IPS DF 6.9 (cell line): ENCODE data around the gene CADPS.
A peak's percentile ranks its signal among the peaks of the same experiment; 100 is the strongest.

Experiments
- DNase-seq: peaks from one replicate; pipeline ENCODE4 v3.0.0-alpha.2; 2013; ENCODE audit warnings: low read depth, low spot score
- H3K27ac ChIP-seq: one replicate; pipeline ENCODE4 v1.5.1; 2013; ENCODE audit warnings: low read length, control low read depth
- H3K27me3 ChIP-seq: 2 replicates; pipeline ENCODE4 v1.6.1; 2013; ENCODE audit warnings: mild to moderate bottlenecking, low read length; ENCODE audit not compliant: control insufficient read depth, insufficient read depth
- H3K36me3 ChIP-seq: 2 replicates; pipeline ENCODE4 v1.6.1; 2013; ENCODE audit warnings: low read length; ENCODE audit not compliant: control insufficient read depth, insufficient read depth
- H3K4me1 ChIP-seq: 2 replicates; pipeline ENCODE4 v1.6.1; 2013; ENCODE audit warnings: low read length; ENCODE audit not compliant: control insufficient read depth, insufficient read depth
- H3K4me3 ChIP-seq: 2 replicates; pipeline ENCODE4 v1.5.1; 2013; ENCODE audit warnings: mild to moderate bottlenecking, low read length
- H3K9me3 ChIP-seq: 2 replicates; pipeline ENCODE4 v1.6.1; 2013; ENCODE audit warnings: low read length, inconsistent platforms; ENCODE audit not compliant: control insufficient read depth, insufficient read depth
- WGBS: extraction: QIAGEN DNeasy Blood & Tissue Kit; methylation state at CpG from one replicate; pipeline ENCODE4 v1.1.7; 2013; ENCODE audit warnings: mixed read lengths, missing lambda C conversion rate; ENCODE audit not compliant: insufficient read length, insufficient coverage; 5-methylcytosine and 5-hydroxymethylcytosine counted together

The CADPS gene

GRCh38 chr3:62373714-62374333 is 501.4 kb downstream of the CADPS start:
- no peak overlapping the region for H3K4me3 ChIP-seq
- no CpG with 5 or more reads among the region's 47 CpGs for WGBS
- H3K4me1 ChIP-seq = peaks cover 11% of the 10 kb centered on the region

GRCh38 chr3:62373215-62373614 is 502.0 kb downstream of the CADPS start, which contains the start of gene FEZF2:
Gene FEZF2 (minus strand): TSS chr3:62373550. CDS start chr3:62372868, 682 bp downstream.
- no peak for DNase-seq
- no peak within 1 kb of the TSS for H3K27ac ChIP-seq
- H3K4me1 ChIP-seq = peaks cover 11% of the 10 kb centered on the region
- no peaks in the 10 kb centered on the region for H3K36me3 ChIP-seq
- WGBS = no CpG with 5 or more reads among the region's 28 CpGs
- no peaks in the 10 kb centered on the region for H3K9me3 ChIP-seq
- peaks cover 97% of the 10 kb centered on the region for H3K27me3 ChIP-seq
- H3K4me3 ChIP-seq = peak within 1 kb of the TSS; percentile 2; the same call in 1 of the 2 replicates

More at GRCh38 chr3:62373714-62374333, 501.4 kb downstream of the CADPS start:
- peaks cover 98% of the 10 kb centered on the region for H3K27me3 ChIP-seq
- no peak overlapping the region for H3K27ac ChIP-seq
- no peaks in the 10 kb centered on the region for H3K9me3 ChIP-seq
- H3K36me3 ChIP-seq = no peaks in the 10 kb centered on the region
- no peak for DNase-seq

- Histone ChIP-seq H3K4me3 (peak overlapping the region; percentile 2; the same call in 1 of the 2 replicates), H3K27me3 (peaks cover 97% of the 10 kb centered on the region)
- no CpG with 5 or more reads among the region's 30 CpGs for whole genome bisulfite sequencing
Observed at GRCh38 chr3:62372621-62373041, 502.6 kb downstream of the CADPS start.

GRCh38 chr3:62371720-62372591 is 503.3 kb downstream of the CADPS start:
- no CpG with 5 or more reads among the region's 66 CpGs for WGBS
- Histone ChIP-seq H3K27ac (no peak overlapping the region), H3K36me3 (no peaks in the 10 kb centered on the region), H3K4me1 (peaks cover 9% of the 10 kb centered on the region), H3K27me3 (peaks cover 97% of the 10 kb centered on the region), H3K4me3 (no peak overlapping the region), H3K9me3 (no peaks in the 10 kb centered on the region)
- no peak for DNase-seq

More at GRCh38 chr3:62372621-62373041, 502.6 kb downstream of the CADPS start:
- Histone ChIP-seq H3K27ac (no peak overlapping the region), H3K9me3 (no peaks in the 10 kb centered on the region), H3K4me1 (peaks cover 11% of the 10 kb centered on the region), H3K36me3 (no peaks in the 10 kb centered on the region)
- DNase-seq = no peak

- Histone ChIP-seq H3K9me3 (no peaks in the 10 kb centered on the region), H3K4me1 (peaks cover 7% of the 10 kb centered on the region), H3K4me3 (no peak overlapping the region), H3K27me3 (peaks cover 94% of the 10 kb centered on the region), H3K36me3 (no peaks in the 10 kb centered on the region), H3K27ac (no peak overlapping the region)
- no CpG with 5 or more reads among the region's 49 CpGs for WGBS
- no peak for DNase-seq
Observed at GRCh38 chr3:62370858-62371719, 504.1 kb downstream of the CADPS start.

- no peak overlapping the region for H3K27ac ChIP-seq
- H3K27me3 ChIP-seq = peaks cover 88% of the 10 kb centered on the region
- WGBS = no CpG with 5 or more reads among the region's 46 CpGs
- no peaks in the 10 kb centered on the region for H3K9me3 ChIP-seq
- DNase-seq = no peak
- no peak overlapping the region for H3K4me3 ChIP-seq
- H3K36me3 ChIP-seq = no peaks in the 10 kb centered on the region
- peaks cover 10% of the 10 kb centered on the region for H3K4me1 ChIP-seq
Observed at GRCh38 chr3:62370112-62370857, 504.9 kb downstream of the CADPS start.

GRCh38 chr3:62369476-62369743 is 505.8 kb downstream of the CADPS start:
- Histone ChIP-seq H3K27me3 (peaks cover 85% of the 10 kb centered on the region), H3K9me3 (no peaks in the 10 kb centered on the region), H3K4me3 (no peak overlapping the region; the same call in 1 of the 2 replicates), H3K4me1 (peaks cover 10% of the 10 kb centered on the region), H3K27ac (no peak overlapping the region), H3K36me3 (no peaks in the 10 kb centered on the region)
- WGBS = no CpG with 5 or more reads among the region's 12 CpGs
- DNase-seq = no peak

GRCh38 chr3:62368705-62369475 is 506.3 kb downstream of the CADPS start:
- no peak overlapping the region for H3K27ac ChIP-seq
- peaks cover 80% of the 10 kb centered on the region for H3K27me3 ChIP-seq
- H3K4me1 ChIP-seq = peaks cover 10% of the 10 kb centered on the region
- WGBS = no CpG with 5 or more reads among the region's 58 CpGs
- H3K36me3 ChIP-seq = no peaks in the 10 kb centered on the region
- H3K9me3 ChIP-seq = no peaks in the 10 kb centered on the region
- no peak for DNase-seq
- H3K4me3 ChIP-seq = peak overlapping the region; percentile 41; the same call in 1 of the 2 replicates

- WGBS = no CpG with 5 or more reads among the region's 19 CpGs
- peaks cover 10% of the 10 kb centered on the region for H3K4me1 ChIP-seq
- DNase-seq = no peak
- H3K9me3 ChIP-seq = no peaks in the 10 kb centered on the region
- no peak overlapping the region for H3K27ac ChIP-seq
- no peak overlapping the region for H3K4me3 ChIP-seq
- no peaks in the 10 kb centered on the region for H3K36me3 ChIP-seq
- H3K27me3 ChIP-seq = peaks cover 77% of the 10 kb centered on the region
Observed at GRCh38 chr3:62368290-62368704, 506.9 kb downstream of the CADPS start.
